AG08396 (cell line): ENCODE measurements around the gene LIMS1.
A peak's percentile ranks its signal among the peaks of the same experiment; 100 is the strongest.
"Not testable (repeated sequence)": the region's sequence is repeated elsewhere in the genome, so short reads cannot be mapped to it uniquely, and the experiment has no call there.

Source experiments
- DNase-seq: peaks from one replicate; pipeline ENCODE4 v3.0.0; 2012; ENCODE audit warnings: low spot score, mixed read lengths

The LIMS1 gene

GRCh38 chr2:108587621-108588020 is 53.4 kb downstream of the LIMS1 start:
- peak; percentile 39 for DNase-seq

GRCh38 chr2:108588070-108588668 is 53.9 kb downstream of the LIMS1 start:
- DNase-seq, result no peak

DNA sequence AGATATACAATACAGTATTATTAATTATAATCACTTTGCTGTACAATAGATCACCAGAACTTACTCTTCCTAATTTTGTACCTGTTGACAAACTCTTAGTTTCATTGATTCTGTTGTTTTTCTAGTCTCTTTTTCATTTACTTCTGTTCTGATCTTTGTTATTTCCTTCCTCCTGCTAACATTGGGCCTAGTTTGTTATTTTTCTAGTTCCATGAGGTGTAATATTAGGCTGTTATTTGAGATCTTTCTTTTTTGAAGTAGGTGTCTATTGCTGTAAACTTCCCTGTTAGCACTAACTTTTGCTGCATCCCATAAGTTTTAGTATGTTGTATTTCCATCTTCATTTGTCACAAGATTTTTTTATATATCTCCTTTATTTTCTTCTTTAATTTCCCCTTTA is 55.1 kb downstream of the LIMS1 start:
- DNase-seq, result no peak

DNA sequence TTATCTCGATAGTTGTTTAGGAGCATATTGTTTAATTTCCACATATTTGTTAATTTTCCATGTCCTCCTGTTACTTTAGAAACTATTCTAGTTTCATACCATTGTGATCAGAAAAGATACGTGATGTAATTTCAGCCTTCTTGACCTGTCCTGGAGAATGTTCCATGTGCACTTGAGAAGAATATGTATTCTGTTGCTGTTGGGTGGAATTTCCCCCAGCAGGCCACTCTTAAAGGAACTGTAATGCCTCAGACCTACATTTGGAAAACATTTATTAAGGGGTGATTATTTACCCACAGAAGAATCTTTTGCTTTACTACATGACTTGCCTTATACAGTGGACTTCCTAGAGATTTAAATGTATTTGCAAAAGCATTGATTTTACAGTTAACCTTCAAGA is 55.5 kb downstream of the LIMS1 start:
- DNase-seq, result no peak

DNA sequence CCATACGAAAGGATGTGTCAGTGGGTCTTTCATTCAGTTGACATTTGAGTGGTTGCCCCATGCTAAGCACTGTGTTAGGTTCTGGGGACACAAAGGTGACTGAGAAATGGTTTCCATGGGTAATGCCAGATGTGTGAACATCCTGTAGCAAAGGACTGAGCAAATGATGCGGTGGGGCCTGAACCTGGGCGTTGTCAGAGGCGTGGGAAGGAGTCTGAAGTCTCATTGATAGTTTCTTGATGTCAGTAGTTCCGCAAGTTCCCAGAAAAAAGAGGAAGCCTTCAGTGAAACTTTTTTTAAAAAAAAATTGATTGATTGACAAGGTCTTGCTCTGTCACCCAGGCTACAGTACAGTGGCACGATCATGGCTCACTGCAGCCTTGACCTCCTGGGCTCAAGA is 56.9 kb downstream of the LIMS1 start:
- no peak for DNase-seq

- no peak for DNase-seq
Observed at GRCh38 chr2:108593547-108594098, 59.4 kb downstream of the LIMS1 start.

DNA sequence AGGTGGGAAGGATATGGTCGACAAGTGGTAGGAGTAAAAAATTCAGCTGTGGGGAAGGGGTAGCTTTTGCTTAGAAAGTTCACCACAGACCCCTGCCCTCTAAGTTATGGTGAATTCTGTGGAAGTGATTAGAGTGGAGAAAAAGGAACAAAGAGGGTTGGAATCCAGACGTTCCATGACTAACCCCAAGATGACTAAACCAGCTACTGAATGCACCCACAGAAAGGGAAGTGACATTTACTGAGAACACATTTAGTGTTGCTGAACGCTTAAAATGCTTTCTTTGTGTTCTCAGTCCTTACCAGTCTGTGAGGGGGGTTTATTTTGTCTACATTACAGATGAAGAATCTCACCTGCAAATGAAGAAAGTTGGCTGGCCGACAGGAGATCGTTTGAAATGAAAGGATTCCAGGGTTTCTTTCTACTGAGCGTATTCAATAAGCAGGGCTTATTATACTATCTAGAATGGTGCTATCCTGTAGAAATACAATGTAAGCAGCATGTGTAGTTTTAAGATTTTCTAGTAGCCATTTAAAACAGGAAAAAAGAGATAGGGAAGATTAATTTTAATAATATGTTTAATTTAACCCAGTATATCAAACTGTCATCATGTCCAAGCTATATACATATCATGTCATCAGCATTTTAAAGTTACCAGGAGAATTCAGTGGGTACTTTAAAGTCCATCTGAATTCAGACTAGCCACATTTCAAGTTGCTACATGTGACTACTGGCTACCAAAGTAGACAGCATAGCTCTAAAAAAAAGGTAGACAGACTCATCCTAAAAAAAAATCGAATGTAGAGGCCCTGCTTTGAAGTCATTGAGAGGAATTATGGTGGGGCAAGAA is 60.1 kb downstream of the LIMS1 start:
- DNase-seq, result peak; percentile 37

GRCh38 chr2:108594982-108595464 is 60.8 kb downstream of the LIMS1 start:
- DNase-seq, result peak; percentile 28

- DNase-seq, result not testable (repeated sequence)
Observed at GRCh38 chr2:108595771-108596170, 61.5 kb downstream of the LIMS1 start.

GRCh38 chr2:108597105-108597744 is 63.0 kb downstream of the LIMS1 start:
- DNase-seq, result not testable (repeated sequence)

- DNase-seq, result not testable (repeated sequence)
Observed at GRCh38 chr2:108601199-108601598, 66.9 kb downstream of the LIMS1 start.

- no peak for DNase-seq
Observed at GRCh38 chr2:108602422-108602821, 68.2 kb downstream of the LIMS1 start.

GRCh38 chr2:108604196-108604595 is 69.9 kb downstream of the LIMS1 start:
- no peak for DNase-seq

DNA sequence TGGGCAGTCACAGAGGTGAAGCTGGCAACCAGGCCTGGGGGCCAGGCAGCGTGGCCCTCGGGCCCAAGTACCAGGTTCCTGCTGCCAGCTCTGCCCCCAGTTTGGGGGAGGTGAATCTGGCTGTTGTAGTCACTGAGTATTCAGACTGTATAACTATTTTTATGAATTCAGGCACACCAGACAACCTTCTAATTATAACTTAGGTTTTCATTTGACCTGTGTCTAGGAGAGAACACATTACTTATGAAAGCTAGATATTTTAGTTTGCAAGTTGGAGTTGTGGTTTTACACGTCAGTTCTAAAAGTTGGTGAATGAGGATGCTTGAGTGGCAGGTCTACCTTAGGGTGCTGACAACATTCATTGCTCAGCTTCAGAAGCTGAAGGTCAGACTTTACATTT is 71.7 kb downstream of the LIMS1 start:
- DNase-seq, result no peak

DNA sequence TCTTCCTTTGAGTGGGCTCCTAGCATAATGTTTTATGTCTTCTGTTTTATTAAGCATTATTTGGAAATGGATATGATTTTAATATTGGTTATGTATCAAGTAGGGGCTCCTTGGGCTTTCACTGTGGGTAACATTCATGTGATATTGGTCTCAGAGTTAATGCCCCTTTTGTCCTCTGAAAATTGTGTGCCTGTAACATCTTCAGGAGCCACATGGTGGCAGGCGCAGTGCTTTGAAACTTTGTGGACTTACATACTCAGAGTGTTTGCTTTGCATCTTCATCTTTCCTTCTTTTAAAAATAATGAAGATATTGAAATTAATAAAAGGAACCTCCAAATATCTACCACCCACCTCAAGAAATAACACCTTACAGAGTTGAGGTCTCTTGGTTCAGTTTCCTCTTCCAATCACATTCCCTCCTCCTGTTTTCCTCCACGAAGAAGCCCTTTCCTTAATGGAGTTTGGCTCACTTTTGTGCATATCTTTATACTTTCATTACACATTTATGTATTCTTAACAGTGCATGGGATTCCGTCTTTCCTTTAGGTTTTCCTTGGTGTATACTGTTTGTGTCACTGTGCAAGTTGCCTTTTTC is 73.5 kb downstream of the LIMS1 start:
- DNase-seq, result no peak

GRCh38 chr2:108611021-108611420 is 76.8 kb downstream of the LIMS1 start:
- DNase-seq, result no peak

GRCh38 chr2:108612153-108612513 is 77.9 kb downstream of the LIMS1 start:
- peak; percentile 47 for DNase-seq

DNA sequence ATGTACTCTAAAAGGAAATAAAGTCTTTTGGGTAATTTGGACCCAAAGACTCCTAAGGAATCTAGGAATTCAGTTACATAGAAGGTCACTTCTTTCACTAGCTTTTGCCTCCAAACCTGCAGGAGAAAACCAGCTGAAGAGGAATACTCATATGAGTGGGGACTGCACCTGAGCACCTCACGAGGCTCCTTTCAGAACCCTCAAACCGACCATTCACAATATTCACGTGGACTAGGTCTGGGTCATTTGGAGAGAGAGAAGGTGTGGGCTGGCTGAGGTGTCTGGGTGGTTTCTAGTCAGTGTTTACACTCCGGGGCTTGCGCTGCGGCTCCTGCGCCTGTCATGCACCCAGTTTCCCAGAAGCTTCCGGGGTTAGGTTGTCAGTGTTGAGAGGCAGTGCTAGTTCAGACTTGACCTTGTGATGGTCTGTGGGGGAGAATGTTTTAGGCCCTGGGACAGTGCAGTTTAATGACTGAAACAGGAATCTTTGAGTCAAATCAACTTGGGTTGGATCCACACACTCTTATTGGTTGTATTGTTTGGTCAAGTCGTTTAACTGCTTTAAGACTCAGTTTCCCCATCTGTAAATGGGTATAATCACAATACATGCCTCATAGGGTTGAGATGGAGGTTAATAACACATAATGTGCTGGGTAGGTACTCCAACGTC is 78.4 kb downstream of the LIMS1 start:
- no peak for DNase-seq

- DNase-seq, result no peak
Observed at GRCh38 chr2:108613261-108614042, 79.2 kb downstream of the LIMS1 start.

DNA sequence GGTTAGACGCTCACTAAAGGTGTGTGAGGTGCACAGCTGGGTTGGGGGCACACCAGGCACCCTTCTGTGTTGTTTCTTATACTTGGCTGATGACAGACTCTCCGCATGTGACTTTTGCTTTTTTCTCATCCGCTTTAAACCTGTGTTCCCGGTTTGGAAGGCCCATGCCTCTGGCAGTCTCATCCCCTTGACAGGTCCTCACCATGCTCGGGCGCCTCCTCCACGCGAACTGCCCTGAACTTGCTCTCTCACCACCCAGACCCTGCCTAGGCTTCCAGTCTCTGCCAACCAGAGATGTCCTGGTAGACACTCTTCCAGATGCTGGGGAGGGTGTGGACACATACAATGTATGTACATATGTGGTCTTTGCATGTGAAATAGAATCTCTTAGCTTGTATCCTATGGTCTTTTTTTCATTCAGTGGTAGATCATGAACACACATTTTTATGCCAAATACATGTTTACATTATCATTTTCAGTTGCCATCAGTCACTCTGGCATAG is 79.8 kb downstream of the LIMS1 start:
- no peak for DNase-seq

DNA sequence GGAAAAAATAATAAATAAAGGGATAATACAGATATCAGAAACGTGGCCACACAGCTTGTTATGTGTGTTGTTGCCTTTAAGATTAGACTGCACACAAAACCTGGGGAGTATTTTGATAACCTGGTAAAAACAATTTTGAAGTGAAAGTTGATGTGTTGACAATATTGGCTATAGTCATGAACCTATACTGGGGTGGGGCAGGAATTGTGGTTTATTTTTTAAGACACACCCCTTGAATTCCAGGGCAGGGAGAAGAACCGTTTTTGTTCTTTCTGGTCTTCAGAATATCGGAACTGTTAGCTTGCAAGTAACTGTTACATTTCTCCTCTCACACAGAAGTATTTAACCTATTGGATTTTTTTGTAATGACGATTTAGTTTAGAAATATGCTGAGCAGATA is 80.4 kb downstream of the LIMS1 start:
- DNase-seq, result no peak
